Smooth muscle cell (in vitro differentiated cells): ENCODE results near the gene EEF1AKMT4. TPM values are rescaled to one million over a fixed set of nuclear protein-coding genes. Genes with fewer than 3 reads are reported as not detected.

ENCODE experiments used
- DNase-seq: peaks from one replicate; lab custom pipeline; 2025; ENCODE audit not compliant: unreplicated experiment; lab: John Stamatoyannopoulos, UW
- H2AFZ ChIP-seq: fragments of 200-600 bp; sonication (generic); 2 replicates; pipeline ENCODE4 v1.6.0; 2016; ENCODE audit warnings: antibody characterized with exemption, low read depth, mild to moderate bottlenecking
- H3F3A ChIP-seq: fragments of 200-600 bp; sonication (generic); 2 replicates; pipeline ENCODE4 v1.6.0; 2017; ENCODE audit warnings: antibody characterized with exemption, low read depth
- H3K27ac ChIP-seq: fragments of 200-600 bp; sonication (generic); 2 replicates; pipeline ENCODE4 v1.5.1; 2016; ENCODE audit warnings: low read depth, mild to moderate bottlenecking
- H3K27me3 ChIP-seq: fragments of 200-600 bp; sonication (generic); 2 replicates; pipeline ENCODE4 v1.6.1; 2016; ENCODE audit warnings: low read depth, mild to moderate bottlenecking
- H3K36me3 ChIP-seq: fragments of 200-600 bp; sonication (generic); 2 replicates; pipeline ENCODE4 v1.5.1; 2016; ENCODE audit warnings: low read depth
- H3K4me1 ChIP-seq: fragments of 200-600 bp; sonication (generic); 2 replicates; pipeline ENCODE4 v1.5.1; 2016; ENCODE audit warnings: low read depth
- H3K4me2 ChIP-seq: fragments of 200-600 bp; sonication (generic); 2 replicates; pipeline ENCODE4 v1.6.0; 2016; ENCODE audit warnings: mild to moderate bottlenecking
- H3K4me3 ChIP-seq: fragments of 200-600 bp; sonication (generic); 2 replicates; pipeline ENCODE4 v1.5.1; 2016; ENCODE audit warnings: mild to moderate bottlenecking
- H3K79me2 ChIP-seq: fragments of 200-600 bp; sonication (generic); 2 replicates; pipeline ENCODE4 v1.6.0; 2016; ENCODE audit warnings: low read depth, mild to moderate bottlenecking
- H3K9ac ChIP-seq: fragments of 200-600 bp; sonication (generic); 2 replicates; pipeline ENCODE4 v1.6.0; 2016; ENCODE audit warnings: low read depth
- H3K9me3 ChIP-seq: fragments of 200-600 bp; sonication (generic); replicated peaks from 2 replicates; pipeline ENCODE4 v1.5.1; 2016; ENCODE audit warnings: low read depth
- H4K20me1 ChIP-seq: fragments of 200-600 bp; sonication (generic); 2 replicates; pipeline ENCODE4 v1.6.0; 2016; ENCODE audit warnings: low read depth
- CTCF ChIP-seq: fragments of 200-600 bp; sonication (generic); IDR thresholded peaks from 2 replicates; pipeline ENCODE4 v1.5.1; 2017; ENCODE audit warnings: borderline replicate concordance, mild to moderate bottlenecking, antibody characterized with exemption; ENCODE audit not compliant: insufficient read depth, poor library complexity, severe bottlenecking
- WGBS: methylation state at CpG from one replicate; pipeline ENCODE4 v1.1.7; 2016; ENCODE audit warnings: low lambda C conversion rate; 5-methylcytosine and 5-hydroxymethylcytosine counted together
- polyA plus RNA-seq: library from polyadenylated mRNA; unstranded; fragments of >200 nt; fragmentation: Nextera tagmentation; extraction: Ambion mirVana; gene quantifications from 2 replicates; pipeline ENCODE4 v1.2.1, GENCODE V29; 2016
- total RNA-seq: library from RNA; depleted of rRNA; stranded (reverse); fragments of >200 nt; gene quantifications from 2 replicates; pipeline ENCODE4 v1.2.3, GENCODE V29; 2014

The EEF1AKMT4 gene
- total and polyA plus RNA-seq, 2 experiments from 2014 or later, result 4.7 to 9.1 TPM

DNA sequence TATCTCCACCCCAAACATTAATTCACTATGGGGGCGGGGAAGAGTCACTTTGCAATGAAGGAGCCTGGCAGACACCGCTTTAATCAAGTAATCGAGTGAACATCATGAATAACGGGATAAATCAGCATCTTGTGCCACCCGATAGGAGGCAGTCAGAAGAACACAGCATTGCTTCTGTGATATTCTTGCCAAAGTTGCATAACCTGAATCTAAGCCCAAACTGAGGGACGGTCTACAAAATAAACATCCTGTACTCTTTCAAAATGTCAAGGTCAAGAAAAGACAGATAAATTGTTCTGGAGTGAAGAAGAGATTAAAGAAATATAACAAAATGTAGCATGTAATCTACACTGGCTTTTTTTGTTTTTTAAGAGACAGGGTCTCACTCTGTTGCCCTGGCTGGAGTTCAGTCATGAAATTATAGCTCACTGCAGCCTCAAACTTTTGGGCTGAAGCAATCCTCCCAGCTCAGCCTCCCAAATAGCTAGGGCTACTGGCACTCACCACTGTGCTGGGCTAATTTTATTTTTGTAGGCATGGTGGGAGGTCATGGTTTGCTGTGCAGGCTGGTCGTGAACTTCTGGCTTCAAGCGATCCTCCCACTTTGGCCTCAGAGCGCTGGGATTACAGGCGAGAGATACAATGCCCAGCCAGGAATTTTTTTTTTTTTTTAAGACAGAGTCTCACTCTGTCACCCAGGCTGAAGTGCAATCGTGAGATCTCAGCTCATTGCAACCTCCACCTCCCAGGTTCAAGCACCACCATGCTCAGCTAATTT is 40.1 kb upstream of the EEF1AKMT4 start:
- H3K9ac ChIP-seq, result no peak overlapping the region
- TF ChIP-seq CTCF, result no peak
- H4K20me1 ChIP-seq, result no peaks in the 10 kb centered on the region
- no peak overlapping the region for H3K27ac ChIP-seq
- no peaks in the 10 kb centered on the region for H3F3A ChIP-seq
- DNase-seq, result no peak
- WGBS, result 84% methylated on average over 11 of the region's 11 CpGs
- no peaks in the 10 kb centered on the region for H3K4me1 ChIP-seq
- peaks cover 14% of the 10 kb centered on the region for H3K27me3 ChIP-seq
- no peaks in the 10 kb centered on the region for H3K36me3 ChIP-seq
- no peak overlapping the region for H3K4me2 ChIP-seq
- H3K79me2 ChIP-seq, result no peaks in the 10 kb centered on the region
- no peaks in the 10 kb centered on the region for H3K9me3 ChIP-seq
- H2AFZ ChIP-seq, result no peak overlapping the region
- no peak overlapping the region for H3K4me3 ChIP-seq

- Histone ChIP-seq H3K9me3 (no peaks in the 10 kb centered on the region), H3K27me3 (peaks cover 11% of the 10 kb centered on the region), H3K9ac (no peak overlapping the region), H3K4me2 (no peak overlapping the region), H3K79me2 (no peaks in the 10 kb centered on the region), H2AFZ (no peak overlapping the region), H3F3A (no peaks in the 10 kb centered on the region), H3K4me3 (no peak overlapping the region), H4K20me1 (no peaks in the 10 kb centered on the region), H3K4me1 (no peaks in the 10 kb centered on the region), H3K36me3 (no peaks in the 10 kb centered on the region), H3K27ac (no peak overlapping the region)
- 87% methylated on average over 5 of the region's 5 CpGs for WGBS
- DNase-seq, result no peak
- TF ChIP-seq CTCF, result no peak
Measured at GRCh38 chr3:184211297-184211696, 38.2 kb upstream of the EEF1AKMT4 start.

DNA sequence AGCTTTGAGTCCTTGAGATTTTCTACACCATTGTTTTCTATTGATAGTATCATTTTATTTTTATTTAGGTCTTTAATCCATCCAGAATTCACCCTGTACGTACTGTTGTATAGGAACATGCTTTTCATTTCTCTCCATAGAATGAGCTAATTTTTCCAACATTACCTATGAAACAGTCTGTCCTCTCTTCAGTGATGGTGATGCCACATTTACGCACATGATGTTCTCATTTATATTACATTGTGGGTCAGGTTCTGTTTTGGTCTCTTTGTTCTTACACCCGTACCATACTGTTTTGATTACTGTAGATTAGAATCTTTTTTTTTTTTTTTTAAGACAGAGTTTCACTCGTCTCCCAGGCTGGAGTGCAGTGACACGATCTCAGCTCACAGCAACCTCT is 37.8 kb upstream of the EEF1AKMT4 start:
- no peaks in the 10 kb centered on the region for H4K20me1 ChIP-seq
- H3K36me3 ChIP-seq, result no peaks in the 10 kb centered on the region
- no peak for TF ChIP-seq CTCF

GRCh38 chr3:184218814-184219213 is 30.7 kb upstream of the EEF1AKMT4 start:
- no peak overlapping the region for H3K9ac ChIP-seq
- H3K4me3 ChIP-seq, result no peak overlapping the region
- WGBS, result 74% methylated on average over 4 of the region's 4 CpGs

More for the DNA sequence above, 37.8 kb upstream of the EEF1AKMT4 start:
- Histone ChIP-seq H3K9me3 (no peaks in the 10 kb centered on the region), H3K4me2 (no peak overlapping the region), H3K27ac (no peak overlapping the region), H3K4me1 (no peaks in the 10 kb centered on the region), H3F3A (no peaks in the 10 kb centered on the region), H3K4me3 (no peak overlapping the region), H2AFZ (no peak overlapping the region), H3K9ac (no peak overlapping the region), H3K27me3 (peaks cover 6% of the 10 kb centered on the region), H3K79me2 (no peaks in the 10 kb centered on the region)
- WGBS, result 81% methylated on average over 5 of the region's 5 CpGs
- no peak for DNase-seq

More at GRCh38 chr3:184218814-184219213, 30.7 kb upstream of the EEF1AKMT4 start:
- no peaks in the 10 kb centered on the region for H3K9me3 ChIP-seq
- no peaks in the 10 kb centered on the region for H3K27me3 ChIP-seq
- no peaks in the 10 kb centered on the region for H3F3A ChIP-seq
- no peak overlapping the region for H2AFZ ChIP-seq
- H3K27ac ChIP-seq, result no peak overlapping the region
- no peak overlapping the region for H3K4me2 ChIP-seq
- no peaks in the 10 kb centered on the region for H4K20me1 ChIP-seq
- H3K4me1 ChIP-seq, result no peaks in the 10 kb centered on the region
- no peak for DNase-seq
- no peak for TF ChIP-seq CTCF
- H3K79me2 ChIP-seq, result no peaks in the 10 kb centered on the region
- H3K36me3 ChIP-seq, result no peaks in the 10 kb centered on the region
